Testis (tissue), 3 donors: Measurements from ENCODE around the gene EIF4B. TPM values are rescaled to one million over a fixed set of nuclear protein-coding genes. Genes with fewer than 3 reads are reported as not detected.
"Not testable (repeated sequence)": the region's sequence is repeated elsewhere in the genome, so short reads cannot be mapped to it uniquely, and the experiment has no call there.

Experiments used
- DNase-seq: peaks from one replicate; pipeline ENCODE4 v3.0.0-alpha.2; 2019
- H3K27ac ChIP-seq, 2 donors: fragments of 200-600 bp; sonication (generic); one replicate each; pipeline ENCODE4 v1.5.1; 2019
- H3K27me3 ChIP-seq: fragments of 200-600 bp; sonication (generic); one replicate; pipeline ENCODE4 v1.5.1; 2019
- H3K36me3 ChIP-seq: fragments of 200-600 bp; sonication (generic); one replicate; pipeline ENCODE4 v1.5.1; 2017; ENCODE audit warnings: low read depth; ENCODE audit errors: missing control alignments
- H3K4me1 ChIP-seq: fragments of 200-600 bp; sonication (generic); one replicate; pipeline ENCODE4 v1.5.1; 2019
- H3K4me3 ChIP-seq, 2 donors: fragments of 200-600 bp; sonication (generic); one replicate each; pipeline ENCODE4 v1.5.1; 2017 to 2019
- H3K9me3 ChIP-seq: fragments of 200-600 bp; sonication (generic); one replicate; pipeline ENCODE4 v1.5.1; 2017
- POLR2A ChIP-seq: fragments of 450-650 bp; IDR thresholded peaks from one replicate; pipeline ENCODE4 v1.6.1; 2017; ENCODE audit warnings: antibody characterized with exemption, mild to moderate bottlenecking, moderate library complexity
- WGBS, 2 donors: methylation state at CpG; one replicate each; pipeline ENCODE4 v1.1.5; 2018; 5-methylcytosine and 5-hydroxymethylcytosine counted together
- intact Hi-C: fragments of 100-400 bp; cut with DNase I; formaldehyde crosslinking; loops from one replicate; pipeline ENCODE4 v1.15.1; 2023; ENCODE audit warnings: low total_unique reads
- polyA plus RNA-seq: library from polyadenylated mRNA; stranded (reverse); fragments of 350-450 nt; fragmentation: Illumina TruSeq; extraction: RNeasy Lipid Tissue Mini Kit (QIAGEN cat#74804); gene quantifications from one replicate; pipeline ENCODE4 v1.2.3, GENCODE V29; 2014; ENCODE audit warnings: low read depth, low replicate concordance; ENCODE audit not compliant: insufficient read depth
- total RNA-seq, 2 donors: library from RNA; depleted of rRNA; stranded (reverse); fragments of >200 nt; gene quantifications; one replicate each; pipeline ENCODE4 v1.2.3, GENCODE V29; 2016
- TF ChIP-seq, protein P1 (sequence below), 3 experiments: fragments of 450-650 bp in 2 of 3; fragments of 200-600 bp in 1 of 3; sonication (generic) in 1 of 3; IDR thresholded peaks; one replicate each; pipeline ENCODE4 v1.5.1; 2016 to 2019; ENCODE audit warnings: antibody characterized with exemption in 3 of 3, mild to moderate bottlenecking in 2 of 3, moderate library complexity in 1 of 3

Gene EIF4B
- total and polyA plus RNA-seq, 3 donors from 2014 or later, result 219 to 305 (median 249) TPM

DNA sequence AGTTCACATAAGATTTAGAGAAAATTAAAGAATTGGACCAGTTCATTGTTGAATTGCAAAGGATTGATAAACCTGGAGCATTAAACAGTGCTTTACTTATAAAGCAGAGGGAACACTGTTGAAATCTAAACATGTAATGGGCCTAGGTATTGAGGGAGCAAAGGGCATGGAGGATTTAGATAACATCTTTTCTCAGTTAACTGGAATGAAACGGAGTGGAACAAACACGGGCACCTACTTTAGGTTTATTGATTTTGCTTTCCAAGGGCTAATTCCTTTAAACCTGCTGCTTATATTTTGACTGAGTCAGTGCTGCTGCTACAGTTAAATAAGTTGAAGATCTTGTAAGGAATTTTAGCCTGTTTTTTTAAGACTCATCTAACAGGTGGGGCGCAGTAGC, 5.6 kb downstream of the EIF4B start:
- intact Hi-C loops, result no loop called here
- no peaks in the 10 kb centered on the region for H3K36me3 ChIP-seq
- DNase-seq, result no peak
- H3K27me3 ChIP-seq, result no peaks in the 10 kb centered on the region
- TF ChIP-seq POLR2A, result no peak
- TF ChIP-seq, protein P1, sequence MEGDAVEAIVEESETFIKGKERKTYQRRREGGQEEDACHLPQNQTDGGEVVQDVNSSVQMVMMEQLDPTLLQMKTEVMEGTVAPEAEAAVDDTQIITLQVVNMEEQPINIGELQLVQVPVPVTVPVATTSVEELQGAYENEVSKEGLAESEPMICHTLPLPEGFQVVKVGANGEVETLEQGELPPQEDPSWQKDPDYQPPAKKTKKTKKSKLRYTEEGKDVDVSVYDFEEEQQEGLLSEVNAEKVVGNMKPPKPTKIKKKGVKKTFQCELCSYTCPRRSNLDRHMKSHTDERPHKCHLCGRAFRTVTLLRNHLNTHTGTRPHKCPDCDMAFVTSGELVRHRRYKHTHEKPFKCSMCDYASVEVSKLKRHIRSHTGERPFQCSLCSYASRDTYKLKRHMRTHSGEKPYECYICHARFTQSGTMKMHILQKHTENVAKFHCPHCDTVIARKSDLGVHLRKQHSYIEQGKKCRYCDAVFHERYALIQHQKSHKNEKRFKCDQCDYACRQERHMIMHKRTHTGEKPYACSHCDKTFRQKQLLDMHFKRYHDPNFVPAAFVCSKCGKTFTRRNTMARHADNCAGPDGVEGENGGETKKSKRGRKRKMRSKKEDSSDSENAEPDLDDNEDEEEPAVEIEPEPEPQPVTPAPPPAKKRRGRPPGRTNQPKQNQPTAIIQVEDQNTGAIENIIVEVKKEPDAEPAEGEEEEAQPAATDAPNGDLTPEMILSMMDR (IDR thresholded peaks at IDR 0.05), result no peak
- no peaks in the 10 kb centered on the region for H3K9me3 ChIP-seq
- no peak overlapping the region for H3K4me3 ChIP-seq
- H3K27ac ChIP-seq, result no peak overlapping the region
- WGBS, 2 donors, result 80 to 85% methylated on average over 3 of the region's 3 CpGs
- peaks cover 41% of the 10 kb centered on the region for H3K4me1 ChIP-seq

DNA sequence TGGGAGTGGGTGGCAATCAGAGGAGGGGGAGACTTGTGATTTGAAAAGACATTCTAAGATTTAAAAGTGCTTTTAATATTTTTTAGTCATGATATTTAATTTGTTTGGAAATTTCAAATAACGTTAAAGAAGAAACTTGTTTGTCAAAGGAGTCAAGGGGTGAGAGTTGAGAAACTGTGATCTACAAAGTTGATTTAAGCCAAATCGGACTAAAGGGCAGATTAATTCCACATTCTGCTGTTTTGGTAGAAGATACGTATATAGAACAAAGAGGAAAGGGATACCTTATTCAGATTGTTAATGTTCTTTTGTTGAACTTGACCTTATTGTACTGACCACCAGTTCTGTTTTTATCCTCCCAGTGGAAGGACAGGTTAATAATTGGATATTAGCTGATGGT, 6.7 kb downstream of the EIF4B start:
- DNase-seq, result no peak
- intact Hi-C loops, result no loop called here
- Histone ChIP-seq H3K9me3 (no peaks in the 10 kb centered on the region), H3K36me3 (no peaks in the 10 kb centered on the region), H3K27me3 (no peaks in the 10 kb centered on the region), H3K27ac (no peak overlapping the region), H3K4me3 (no peak overlapping the region), H3K4me1 (peaks cover 32% of the 10 kb centered on the region)
- TF ChIP-seq, protein P1 (IDR thresholded peaks at IDR 0.05), result no peak
- no peak for TF ChIP-seq POLR2A
- WGBS, 2 donors, result 73 to 81% methylated on average over 3 of the region's 3 CpGs

DNA sequence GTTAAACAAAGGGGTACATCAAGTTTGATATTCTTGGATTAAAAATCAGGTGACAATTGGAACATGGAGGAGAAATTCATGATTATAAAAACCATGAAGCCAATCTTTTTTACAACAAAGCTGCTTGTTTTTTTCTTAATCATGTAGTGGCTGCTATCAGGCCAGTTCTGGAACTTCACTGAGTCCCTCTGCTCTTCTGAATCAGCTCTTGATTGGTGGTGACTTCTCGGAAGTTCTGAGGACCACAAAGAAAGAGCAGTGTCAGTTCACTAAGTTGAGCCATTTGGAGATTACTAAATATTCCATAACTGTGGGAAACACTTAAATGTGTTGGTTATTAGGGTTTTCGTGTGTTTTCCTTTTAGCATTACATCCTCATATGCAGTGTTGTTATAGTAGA, 8.5 kb downstream of the EIF4B start:
- WGBS, 2 donors, result 71 to 86% methylated on average over 2 of the region's 2 CpGs
- no peaks in the 10 kb centered on the region for H3K36me3 ChIP-seq
- TF ChIP-seq, protein P1 (IDR thresholded peaks at IDR 0.05), result no peak
- TF ChIP-seq POLR2A, result no peak

DNA sequence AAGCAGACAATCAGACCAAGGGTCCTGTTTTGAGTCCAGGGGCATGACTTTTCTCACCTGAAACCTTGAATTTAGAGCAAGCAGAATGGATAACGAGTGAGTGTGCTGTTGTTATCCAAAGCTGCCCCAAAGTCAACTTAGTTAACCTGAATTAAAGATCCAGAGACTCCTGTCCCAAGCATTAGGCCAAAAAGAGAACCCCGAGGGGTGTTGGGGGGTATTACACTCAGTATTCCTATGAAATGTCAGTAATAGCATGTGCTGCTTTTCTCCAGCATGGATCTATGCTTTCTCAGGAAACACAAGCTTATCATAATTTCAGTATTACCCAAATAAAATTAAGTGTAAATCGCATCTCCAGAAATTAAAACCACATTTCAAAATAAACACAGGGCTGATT, 19.0 kb downstream of the EIF4B start:
- WGBS, 2 donors, result 82 to 89% methylated on average over 3 of the region's 3 CpGs
- no peak overlapping the region for H3K4me3 ChIP-seq
- DNase-seq, result no peak
- TF ChIP-seq, protein P1 (IDR thresholded peaks at IDR 0.05), result no peak
- no peak for TF ChIP-seq POLR2A
- no peaks in the 10 kb centered on the region for H3K9me3 ChIP-seq
- H3K27me3 ChIP-seq, result no peaks in the 10 kb centered on the region
- intact Hi-C loops, result no loop called here
- no peaks in the 10 kb centered on the region for H3K36me3 ChIP-seq
- no peaks in the 10 kb centered on the region for H3K4me1 ChIP-seq
- H3K27ac ChIP-seq, result no peak overlapping the region

More for the DNA sequence above, 8.5 kb downstream of the EIF4B start:
- Histone ChIP-seq H3K27me3 (no peaks in the 10 kb centered on the region), H3K4me3 (no peak overlapping the region), H3K9me3 (no peaks in the 10 kb centered on the region), H3K27ac (no peak overlapping the region), H3K4me1 (peaks cover 16% of the 10 kb centered on the region)
- intact Hi-C loops, result no loop called here
- DNase-seq, result no peak

DNA sequence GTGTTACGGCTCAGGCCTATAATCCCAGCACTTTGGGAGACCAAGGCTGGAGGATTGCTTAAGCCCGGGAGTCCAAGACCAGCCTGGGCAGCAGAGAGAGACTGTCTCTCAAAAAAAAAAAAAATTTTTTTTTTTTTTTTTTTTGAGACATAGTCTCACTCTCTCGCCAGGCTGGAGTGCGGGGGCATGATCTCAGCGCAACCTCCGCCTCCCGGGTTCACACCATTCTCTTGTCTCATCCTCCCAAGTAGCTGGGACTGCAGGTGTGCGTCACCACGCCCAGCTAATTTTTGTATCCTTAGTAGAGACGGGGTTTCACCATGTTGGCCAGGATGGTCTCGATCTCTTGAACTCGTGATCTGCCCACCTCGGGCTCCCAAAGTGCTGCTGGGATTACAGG, 20.8 kb downstream of the EIF4B start:
- DNase-seq, H3K4me3 ChIP-seq, H3K27me3 ChIP-seq, intact Hi-C loops, H3K4me1 ChIP-seq, H3K27ac ChIP-seq, H3K9me3 ChIP-seq, H3K36me3 ChIP-seq: not testable (repeated sequence)
- 82 to 86% methylated on average over 8 to 10 of the region's 13 CpGs for WGBS, 2 donors
